HL-60 (cell line): Measurements from ENCODE around the gene EIF3I.

ENCODE experiments used
- DNase-seq, 2 experiments: peaks; one replicate each; pipeline ENCODE4 v3.0.0-alpha.2; 2010 to 2020; ENCODE audit warnings: low read depth in 1 of 2, low spot score in 1 of 2
- H3K27ac ChIP-seq: fragments of 250-450 bp; sonication (Bioruptor Pico); replicated peaks from 2 replicates; pipeline ENCODE4 v1.5.1; 2020; ENCODE audit warnings: mild to moderate bottlenecking, moderate library complexity
- H3K27me3 ChIP-seq: fragments of 250-450 bp; sonication (Bioruptor Pico); 2 replicates; pipeline ENCODE4 v1.5.1; 2021; ENCODE audit warnings: mild to moderate bottlenecking, moderate library complexity; ENCODE audit not compliant: insufficient read depth, poor library complexity, severe bottlenecking
- H3K4me3 ChIP-seq: replicated peaks from 2 replicates; pipeline ENCODE4 v1.5.1; 2011; ENCODE audit warnings: mild to moderate bottlenecking, control low read depth, low read length; ENCODE audit not compliant: insufficient read depth
- CTCF ChIP-seq: IDR thresholded peaks from one replicate; pipeline ENCODE4 v1.5.1; 2011; ENCODE audit warnings: low read length, control low read depth, inconsistent platforms; ENCODE audit not compliant: insufficient read depth
- GABPA ChIP-seq: IDR thresholded peaks from 2 replicates; pipeline ENCODE4 v1.6.1; 2012; ENCODE audit warnings: low read depth
- POLR2AphosphoS5 ChIP-seq: IDR thresholded peaks from 2 replicates; pipeline ENCODE4 v1.6.1; 2012; ENCODE audit warnings: low read depth
- REST ChIP-seq: IDR thresholded peaks from 2 replicates; pipeline ENCODE4 v1.6.1; 2012; ENCODE audit warnings: low read depth; ENCODE audit not compliant: insufficient replicate concordance
- SPI1 ChIP-seq: IDR thresholded peaks from 2 replicates; pipeline ENCODE4 v1.6.1; 2012; ENCODE audit warnings: low read depth, mild to moderate bottlenecking, borderline replicate concordance

EIF3I gene

GRCh38 chr1:32263744-32264143 lies 41.5 kb downstream of the EIF3I start:
- DNase-seq = no peak
- no peak overlapping the region for H3K27ac ChIP-seq
- H3K4me3 ChIP-seq = no peak overlapping the region

GRCh38 chr1:32265846-32266245 lies 43.6 kb downstream of the EIF3I start:
- Histone ChIP-seq H3K4me3 (no peak overlapping the region), H3K27me3 (no peaks in the 10 kb centered on the region), H3K27ac (no peak overlapping the region)
- TF ChIP-seq POLR2AphosphoS5 (no peak), SPI1 (no peak), GABPA (no peak), CTCF (no peak), REST (no peak)
- no peak for DNase-seq

More at GRCh38 chr1:32263744-32264143, 41.5 kb downstream of the EIF3I start:
- no peaks in the 10 kb centered on the region for H3K27me3 ChIP-seq
- TF ChIP-seq GABPA = no peak
- no peak for TF ChIP-seq SPI1

- no peaks in the 10 kb centered on the region for H3K27me3 ChIP-seq
- no peak for DNase-seq
- no peak overlapping the region for H3K4me3 ChIP-seq
- H3K27ac ChIP-seq = no peak overlapping the region
- TF ChIP-seq REST (no peak), SPI1 (no peak), GABPA (no peak), CTCF (no peak), POLR2AphosphoS5 (no peak)
Measured at GRCh38 chr1:32266921-32267591, 44.8 kb downstream of the EIF3I start.

- Histone ChIP-seq H3K4me3 (no peak overlapping the region), H3K27ac (no peak overlapping the region), H3K27me3 (no peaks in the 10 kb centered on the region)
- no peak for TF ChIP-seq POLR2AphosphoS5
- TF ChIP-seq GABPA = no peak
- no peak for DNase-seq
Measured at GRCh38 chr1:32269744-32270143, 47.5 kb downstream of the EIF3I start.
